Pancreas (tissue), 10 donors: Measurements from ENCODE around the gene RGS3. TPM values are rescaled to one million over a fixed set of nuclear protein-coding genes. Genes with fewer than 3 reads are reported as not detected.
A peak's percentile ranks its signal among the peaks of the same experiment; 100 is the strongest.

ENCODE experiments used
- ATAC-seq, 4 donors: fragments of 200-7000 bp; cut with Tn5 transposase; one replicate each; pipeline versions ENCODE4 v1.8.0 to v1.9.1; 2020; ENCODE audit warnings: mild to moderate bottlenecking in 4 of 4, moderate library complexity in 4 of 4
- DNase-seq, 6 donors: peaks; one replicate each; pipeline ENCODE4 v3.0.0-alpha.2; 2020
- FAIRE-seq: peaks from 2 replicates; lab custom pipeline; 2012; peaks lifted over from hg19 to GRCh38; lab: Jason Lieb, UNC
- H3K27ac ChIP-seq, 4 donors: fragments of 200-600 bp; sonication (generic); 1 replicate in 3 of 4; 2 replicates in 1 of 4; pipeline versions ENCODE4 v1.5.0 to v1.8.0; 2020
- H3K27me3 ChIP-seq, 4 donors: fragments of 200-600 bp; one replicate each; pipeline ENCODE4 v1.8.0; 2021
- H3K36me3 ChIP-seq, 3 donors: fragments of 200-600 bp; sonication (generic) in 1 of 3; one replicate each; pipeline versions ENCODE4 v1.5.0 to v1.8.0; 2020 to 2021
- H3K4me1 ChIP-seq, 3 donors: fragments of 200-600 bp; one replicate each; pipeline ENCODE4 v1.8.0; 2021
- H3K4me3 ChIP-seq, 4 donors: fragments of 200-600 bp; sonication (generic) in 2 of 4; one replicate each; pipeline versions ENCODE4 v1.5.0 to v1.8.0; 2020 to 2021
- H3K9me3 ChIP-seq, 4 donors: fragments of 200-600 bp; one replicate each; pipeline ENCODE4 v1.8.0; 2021
- CTCF ChIP-seq, 4 donors: fragments of 200-600 bp; sonication (generic) in 3 of 4; IDR thresholded peaks; one replicate each; pipeline versions ENCODE4 v1.5.0 to v1.8.0; 2021; ENCODE audit warnings: antibody characterized with exemption in 4 of 4
- WGBS, 2 donors: extraction: QIAGEN DNeasy Blood & Tissue Kit; methylation state at CpG; one replicate each; pipeline ENCODE4 v1.1.7; 2013; 5-methylcytosine and 5-hydroxymethylcytosine counted together
- intact Hi-C, 3 donors: fragments of 100-400 bp; cut with DNase I; formaldehyde crosslinking; loops; one replicate each; pipeline versions ENCODE4 v1.11.1 to v1.14.2; 2022
- polyA plus RNA-seq, 2 donors: library from polyadenylated mRNA; stranded (reverse); fragments of 200-250 nt; gene quantifications; one replicate each; pipeline ENCODE4 v1.2.3, GENCODE V29; 2013
- total RNA-seq, 6 donors: library from RNA; stranded (reverse); fragmentation: NEBNext Ultra II Directional in 4 of 6; extraction: Animal tissue kit (Norgen Biotek cat#: 25700) in 4 of 6; gene quantifications; one replicate each; pipeline versions ENCODE4 v1.2.1 to v1.2.4, GENCODE V29; 2021 to 2023
- donor health status: healthy with polysubstance abuse.
- donor health status: DM: no; HTN: no; CAD: no; lungs with moderate emphysema.
- donor health status: DM: no; HTN: no; CAD: no.
- donor health status: control.
- donor health status: control.
- donor health status: Bipolar disorder and iron deficiency.
- donor health status: DM: yes; HTN: yes; CAD: no.
- donor health status: DM: no; HTN: no; CAD: no.
- donor health status: DM: no; HTN: no; CAD: no.
- donor health status: DM: yes; HTN: yes; CAD: no.

Gene RGS3
- total and polyA plus RNA-seq, 8 donors, result 18.3 to 55.3 (median 32.6) TPM

GRCh38 chr9:113559834-113560800 is 96.6 kb downstream of the RGS3 start:
- ATAC-seq (no peak), FAIRE-seq (no peak), DNase-seq (peak in 2 of 6 donors; percentile 28 to 54)
- Histone ChIP-seq H3K27ac (peak overlapping the region; percentile 9 to 71 (median 67)), H3K4me3 (no peak overlapping the region), H3K4me1 (peaks cover 17 to 42% (median 21%) of the 10 kb centered on the region in 3 donors), H3K9me3 (no peaks in the 10 kb centered on the region), H3K36me3 (no peaks in the 10 kb centered on the region), H3K27me3 (no peaks in the 10 kb centered on the region)
- intact Hi-C loops, result no loop called here
- TF ChIP-seq CTCF (IDR thresholded peaks at IDR 0.05), result no peak
- WGBS, 2 donors, result 69 to 76% methylated on average over 12 of the region's 12 CpGs

GRCh38 chr9:113562653-113563381 is 99.3 kb downstream of the RGS3 start:
- no peaks in the 10 kb centered on the region for H3K27me3 ChIP-seq
- peaks cover 17 to 51% (median 25%) of the 10 kb centered on the region in 3 donors for H3K4me1 ChIP-seq
- H3K36me3 ChIP-seq, result no peaks in the 10 kb centered on the region
- no peak overlapping the region for H3K4me3 ChIP-seq
- intact Hi-C loops, result no loop called here
- H3K9me3 ChIP-seq, result no peaks in the 10 kb centered on the region
- TF ChIP-seq CTCF (IDR thresholded peaks at IDR 0.05), result no peak
- FAIRE-seq, result no peak
- H3K27ac ChIP-seq, result peak overlapping the region in 2 of 4 donors; percentile 29 to 88
- peak in 1 of 6 donors; percentile 39 for DNase-seq
- 46 to 61% methylated on average over 2 of the region's 2 CpGs for WGBS, 2 donors
- no peak for ATAC-seq

- H3K36me3 ChIP-seq, result no peaks in the 10 kb centered on the region
- intact Hi-C loops, result no loop called here
- no peaks in the 10 kb centered on the region for H3K9me3 ChIP-seq
- ATAC-seq, result no peak
- no peak for TF ChIP-seq CTCF (IDR thresholded peaks at IDR 0.05)
- 84 to 86% methylated on average over 5 of the region's 5 CpGs for WGBS, 2 donors
- H3K4me3 ChIP-seq, result no peak overlapping the region
- peak in 1 of 6 donors; percentile 18 for DNase-seq
- H3K4me1 ChIP-seq, result peaks cover 14 to 44% (median 17%) of the 10 kb centered on the region in 3 donors
- no peak for FAIRE-seq
- no peaks in the 10 kb centered on the region for H3K27me3 ChIP-seq
- H3K27ac ChIP-seq, result peak overlapping the region; percentile 63 to 94 (median 86)
Measured at GRCh38 chr9:113563826-113564497, 100.4 kb downstream of the RGS3 start.

- Histone ChIP-seq H3K27me3 (no peaks in the 10 kb centered on the region), H3K4me3 (peak overlapping the region in 2 of 4 donors; percentile 28 to 36), H3K36me3 (no peaks in the 10 kb centered on the region), H3K9me3 (no peaks in the 10 kb centered on the region), H3K4me1 (peaks cover 7 to 37% (median 12%) of the 10 kb centered on the region in 3 donors), H3K27ac (peak overlapping the region; percentile 63 to 94 (median 86))
- ATAC-seq (peak; percentile 67 to 86 (median 78)), DNase-seq (peak; percentile 60 to 85 (median 70)), FAIRE-seq (no peak)
- intact Hi-C loops, result no loop called here
- TF ChIP-seq CTCF (IDR thresholded peaks at IDR 0.05), result no peak
- WGBS, 2 donors, result 13 to 29% methylated on average over 20 of the region's 20 CpGs
Measured at GRCh38 chr9:113564498-113565237, 101.1 kb downstream of the RGS3 start.
